Body of pancreas (tissue), 4 donors: Measurements from ENCODE around the gene MIS18A.

Source experiments
- CTCF ChIP-seq, 7 experiments: fragments of 450-650 bp in 4 of 7; fragments of 200-600 bp in 3 of 7; sonication (generic) in 3 of 7; IDR thresholded peaks; one replicate each; pipeline ENCODE4 v1.5.1; 2016 to 2019; ENCODE audit warnings: antibody characterized with exemption in 7 of 7
- POLR2A ChIP-seq, 3 donors: fragments of 450-650 bp; IDR thresholded peaks; one replicate each; pipeline ENCODE4 v1.6.1; 2016; ENCODE audit warnings: antibody characterized with exemption in 3 of 3, mild to moderate bottlenecking in 2 of 3

DNA sequence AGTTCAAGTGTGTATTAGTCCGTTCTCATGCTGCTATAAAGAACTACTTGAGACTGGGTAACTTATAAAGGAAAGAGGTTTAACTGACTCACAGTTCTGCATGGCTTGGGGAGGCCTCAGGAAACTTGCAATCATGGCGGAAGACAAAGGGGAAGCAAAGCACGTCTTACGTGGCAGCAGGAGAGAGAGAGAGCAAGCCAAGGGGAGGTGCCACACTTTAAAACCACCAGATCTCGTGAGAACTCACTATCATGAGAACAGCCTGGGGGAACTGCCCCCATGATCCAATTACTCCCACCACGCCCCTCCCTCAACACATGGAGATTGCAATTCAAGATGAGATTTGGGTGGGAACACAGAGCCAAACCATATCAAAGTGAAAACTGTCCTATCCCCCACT lies 4.1 kb upstream of the MIS18A start:
- no peak for TF ChIP-seq CTCF (IDR thresholded peaks at IDR 0.05)
- TF ChIP-seq POLR2A (IDR thresholded peaks at IDR 0.05): no peak
